ENCODE data around the gene FOXL3.
"Not testable (repeated sequence)": the region's sequence is repeated elsewhere in the genome, so short reads cannot be mapped to it uniquely, and the experiment has no call there.

The FOXL3 gene

DNA sequence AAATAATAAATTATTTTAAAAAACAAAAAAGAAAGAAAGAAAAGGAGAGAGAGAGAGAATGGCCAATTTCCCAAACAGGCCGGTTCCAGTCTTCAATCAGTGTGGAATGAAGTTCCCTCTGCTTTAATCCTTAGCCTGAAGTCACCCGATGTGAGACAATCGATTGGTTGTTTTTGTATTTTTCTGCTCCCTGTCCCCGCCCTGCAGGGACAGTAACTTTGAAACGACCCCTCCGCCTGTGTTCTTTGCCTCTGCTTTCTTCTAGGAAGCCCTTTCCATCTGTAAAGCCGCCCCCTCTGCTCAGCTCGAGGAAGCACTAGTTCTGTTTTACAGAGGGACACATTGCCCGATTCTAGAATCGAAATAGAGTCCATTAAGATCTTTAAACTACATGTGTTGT is 33.4 kb downstream of the FOXL3 start:
- no peak for DNase-seq (ENCODE audit: low read depth)

DNA sequence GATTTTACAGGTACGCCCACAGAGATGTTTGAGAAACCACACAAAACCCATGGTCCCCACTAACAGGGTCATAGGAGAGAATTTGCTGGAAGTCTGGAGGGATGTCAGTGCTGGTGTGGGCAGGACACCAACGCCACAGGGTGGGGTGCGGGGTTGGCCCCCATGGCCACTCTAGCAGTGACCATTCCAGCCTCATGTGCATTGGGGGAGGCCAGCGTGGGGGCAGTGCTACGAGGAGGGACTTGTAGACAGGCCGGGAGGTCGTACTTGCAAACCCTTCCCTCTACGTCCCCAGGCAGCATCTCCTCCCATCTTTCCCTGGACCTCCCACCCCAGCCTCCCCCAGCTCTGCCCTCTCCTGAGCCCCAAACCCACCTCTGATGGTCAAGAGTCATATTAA is 34.0 kb downstream of the FOXL3 start:
- DNase-seq (ENCODE audit: low read depth) = no peak

DNA sequence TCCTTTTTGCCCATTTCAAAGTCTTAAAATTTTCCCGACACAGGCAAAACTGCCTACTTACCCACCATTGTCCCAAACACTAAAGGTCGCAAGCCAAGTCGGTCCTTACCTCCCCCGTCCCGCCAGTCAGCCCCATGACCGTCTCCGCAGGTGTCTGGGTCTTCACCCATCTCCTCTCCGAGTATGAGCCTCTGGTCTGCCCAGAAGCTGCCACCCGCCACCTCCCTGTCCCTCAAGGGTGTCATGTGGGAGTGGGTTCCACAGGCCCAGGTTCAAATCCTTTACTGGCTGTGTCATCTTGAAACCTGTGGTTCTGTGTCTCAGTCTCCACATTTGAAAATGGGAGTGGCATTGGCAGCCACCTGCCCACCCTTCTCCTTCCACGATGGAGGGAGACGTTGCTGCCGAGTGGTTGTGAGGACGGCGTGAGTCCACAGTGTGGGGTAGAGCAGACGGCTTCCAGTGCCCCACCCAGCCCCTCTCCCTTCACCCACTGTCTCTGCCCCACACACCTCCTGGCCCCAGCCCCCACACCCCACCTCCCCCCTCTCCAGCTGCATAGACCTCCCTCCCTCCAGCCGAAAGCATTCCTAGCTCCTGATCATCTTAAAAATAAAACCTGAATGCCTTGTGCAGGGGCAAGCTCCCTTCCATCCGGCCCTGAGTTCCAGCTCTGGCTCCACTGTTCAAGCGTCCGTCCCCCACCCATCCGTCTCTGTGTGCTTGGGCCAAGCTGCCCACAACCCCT is 35.3 kb downstream of the FOXL3 start:
- DNase-seq (ENCODE audit: low read depth) = no peak

DNA sequence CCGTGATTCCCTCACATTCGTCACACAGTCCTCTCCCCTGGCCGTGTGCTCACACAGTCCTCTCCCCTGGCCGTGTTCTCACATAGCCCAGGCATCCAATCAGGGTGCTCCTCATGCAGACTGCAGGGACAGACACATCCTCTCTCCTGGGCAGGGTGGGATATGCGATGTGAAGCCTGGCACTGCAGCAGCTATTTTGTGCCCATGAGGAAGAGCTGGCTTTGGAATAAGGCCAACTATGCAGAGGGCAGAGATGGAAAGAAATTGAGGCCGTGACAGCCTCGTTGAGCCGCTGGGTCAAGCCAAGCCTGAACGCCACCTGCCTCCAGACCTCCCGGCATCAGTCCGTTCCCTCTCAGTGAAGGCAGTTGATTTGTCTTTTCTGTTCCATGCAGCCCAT is 35.8 kb downstream of the FOXL3 start:
- DNase-seq (ENCODE audit: low read depth) = no peak

DNA sequence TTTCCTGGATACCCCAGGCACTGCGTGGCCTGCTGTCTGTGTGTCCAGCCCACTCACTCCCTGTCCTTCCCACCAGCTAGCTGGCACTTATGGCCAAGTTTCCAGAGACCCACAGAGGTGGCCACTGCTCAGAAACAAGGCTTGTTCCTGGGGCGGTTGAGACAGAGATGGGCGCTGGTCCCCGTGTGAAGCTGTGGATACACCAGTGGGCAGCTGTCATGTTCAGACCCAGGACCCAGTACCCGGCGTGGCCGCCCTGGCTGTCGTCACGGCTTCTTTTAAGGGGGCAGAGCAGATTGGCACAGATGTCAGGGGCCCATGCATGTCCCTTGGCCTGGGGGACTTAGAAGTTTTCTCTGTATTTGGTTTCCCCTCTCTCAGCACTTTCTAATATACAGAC is 36.3 kb downstream of the FOXL3 start:
- DNase-seq (ENCODE audit: low read depth) = no peak

DNA sequence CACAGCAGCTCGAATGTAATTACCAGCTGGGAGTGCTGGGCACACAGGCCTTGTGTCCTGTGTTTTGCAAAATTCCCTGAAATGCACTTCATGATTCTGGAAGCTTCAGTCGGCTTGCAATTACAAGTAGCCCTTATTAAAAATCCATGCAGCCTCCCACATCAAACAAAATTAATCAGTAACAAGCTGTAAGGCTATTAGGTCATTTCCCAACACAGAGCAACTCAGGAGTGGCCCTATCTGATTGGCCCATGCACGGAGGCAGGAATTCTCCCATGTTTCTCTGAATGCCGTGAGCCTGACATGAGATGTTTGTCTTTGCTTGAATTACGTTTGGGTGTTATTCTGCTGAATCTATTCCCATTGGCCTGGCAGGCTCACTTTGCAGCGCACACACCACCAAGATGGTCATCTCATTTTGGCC is 36.9 kb downstream of the FOXL3 start:
- no peak for DNase-seq (ENCODE audit: low read depth)

DNA sequence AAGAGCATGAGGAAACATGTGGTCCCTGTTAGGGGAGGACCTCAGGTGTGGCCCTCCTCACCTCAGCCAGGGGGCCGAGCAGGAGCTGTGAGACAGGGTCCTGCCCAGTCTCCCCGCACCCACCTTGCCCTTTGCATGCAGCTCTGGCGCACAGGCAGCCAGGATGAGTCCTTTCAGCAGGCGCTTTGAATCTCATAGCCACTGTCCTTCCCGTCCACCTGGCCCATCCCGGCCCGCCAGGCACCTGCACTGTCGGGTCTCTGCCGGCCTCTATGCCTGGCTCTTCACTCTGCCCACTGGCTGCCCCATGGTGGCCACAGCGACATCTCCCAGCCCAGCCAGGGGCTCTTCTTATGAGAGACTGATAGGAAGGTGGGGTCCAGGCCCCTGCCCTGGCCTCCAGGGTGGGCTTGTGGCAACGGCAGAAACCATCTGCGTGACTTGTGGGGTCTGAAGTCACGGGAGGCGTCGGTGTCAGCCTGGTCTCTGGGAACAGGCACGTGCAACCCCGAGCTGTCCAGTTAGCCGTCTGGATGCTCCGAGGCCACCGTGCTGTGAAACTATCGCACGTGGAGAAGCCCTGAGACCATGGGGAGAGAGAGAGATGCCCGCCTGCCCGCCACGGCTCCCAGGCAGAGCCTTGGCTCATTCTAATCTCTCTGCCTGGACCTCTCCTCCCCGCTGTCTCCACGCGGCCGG is 37.4 kb downstream of the FOXL3 start:
- DNase-seq (ENCODE audit: low read depth) = no peak

DNA sequence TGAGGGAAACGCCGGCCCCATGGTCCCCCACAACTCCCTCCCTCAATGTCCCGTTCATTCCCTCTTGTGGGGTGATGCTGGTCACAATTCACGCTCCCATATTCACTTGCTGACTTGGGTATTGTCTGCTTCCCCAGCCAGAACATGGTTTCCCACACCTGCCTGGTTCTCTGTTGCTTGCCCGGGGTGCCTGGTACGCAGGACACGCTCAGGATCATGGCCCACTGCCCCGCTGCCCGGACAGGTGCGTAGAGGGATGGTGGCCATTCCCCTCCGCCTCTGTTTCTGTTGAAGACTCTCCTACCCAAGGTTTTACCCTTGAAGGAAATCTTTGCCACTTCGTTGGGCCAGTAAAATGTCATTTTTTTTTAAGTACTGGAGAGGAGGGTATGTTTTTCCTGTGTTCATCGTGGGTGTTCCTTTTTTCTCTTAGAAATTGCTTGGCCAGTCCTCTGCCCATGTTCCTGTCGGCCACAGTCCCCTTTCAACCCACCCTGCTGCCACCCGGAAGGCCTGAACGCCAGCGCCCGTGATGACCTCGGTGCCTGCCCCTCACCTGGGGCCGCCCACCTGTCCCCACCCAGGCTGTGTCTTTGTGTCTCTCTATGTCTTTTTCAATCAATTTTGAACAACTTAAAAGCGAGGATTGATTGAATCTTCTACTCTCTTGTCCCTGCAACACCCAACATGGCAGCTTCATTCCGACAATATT is 38.2 kb downstream of the FOXL3 start:
- no peak for DNase-seq (ENCODE audit: low read depth)

DNA sequence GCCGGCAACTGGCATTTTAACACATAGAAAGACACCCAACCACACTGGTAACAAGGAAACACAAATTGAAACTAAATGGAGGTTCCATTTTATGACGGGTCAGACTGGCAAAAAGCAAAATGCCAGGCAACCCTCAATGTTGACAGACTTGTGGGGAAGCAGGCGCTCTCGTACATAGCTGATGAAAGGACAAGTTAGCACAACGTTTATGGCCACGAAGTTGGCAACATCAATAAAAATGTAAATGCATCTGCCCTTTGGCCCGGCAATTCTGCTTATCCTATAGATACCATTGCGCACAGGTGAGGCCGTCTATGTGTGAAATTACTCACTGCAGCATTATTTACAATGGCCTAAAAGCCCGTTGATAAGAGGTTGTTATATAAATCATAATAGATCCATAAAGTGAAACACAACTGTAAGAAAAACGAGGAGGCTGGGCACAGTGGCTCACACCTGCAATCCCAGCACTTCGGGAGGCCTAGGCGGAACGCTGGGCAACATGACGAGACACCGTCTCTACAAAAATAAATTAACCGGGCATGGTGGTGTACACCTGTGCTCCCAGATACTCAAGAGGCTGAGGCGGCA is 39.8 kb downstream of the FOXL3 start:
- no peak for DNase-seq (ENCODE audit: low read depth)

DNA sequence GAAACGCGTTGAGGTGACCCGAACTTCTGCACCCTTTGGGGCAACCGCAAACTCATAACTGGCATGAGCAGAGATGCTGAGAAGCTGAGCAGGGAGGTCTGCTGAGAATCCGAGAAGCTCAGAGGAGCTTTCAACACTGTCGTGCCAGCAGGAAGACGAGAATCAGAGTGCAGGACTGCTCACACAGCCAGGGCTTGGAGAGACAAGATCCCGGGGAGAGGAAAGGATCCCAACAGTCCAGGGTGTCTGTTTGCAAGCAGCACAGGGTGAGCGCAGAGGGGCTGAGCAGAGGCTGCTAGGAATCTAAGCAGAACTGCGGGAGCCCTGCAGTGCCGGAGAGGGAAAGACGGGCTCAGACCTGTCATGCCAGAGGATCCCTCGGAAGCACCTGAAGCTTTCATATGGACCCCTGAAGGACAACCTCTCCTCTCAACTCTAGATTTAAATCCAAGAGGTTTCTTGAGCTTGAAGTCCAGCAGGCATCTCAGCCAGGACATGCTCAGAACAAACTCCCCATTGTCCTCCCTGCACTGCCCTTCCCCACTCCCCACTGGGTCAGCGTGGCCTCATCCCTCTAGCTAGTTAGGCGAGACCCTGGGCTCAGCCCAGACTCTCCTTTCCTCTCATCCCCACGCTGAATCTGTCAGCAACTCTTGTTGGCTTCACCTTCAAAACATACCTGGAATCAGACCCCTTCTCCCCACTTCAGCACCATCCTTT is 40.7 kb downstream of the FOXL3 start:
- no peak for DNase-seq (ENCODE audit: low read depth)

DNA sequence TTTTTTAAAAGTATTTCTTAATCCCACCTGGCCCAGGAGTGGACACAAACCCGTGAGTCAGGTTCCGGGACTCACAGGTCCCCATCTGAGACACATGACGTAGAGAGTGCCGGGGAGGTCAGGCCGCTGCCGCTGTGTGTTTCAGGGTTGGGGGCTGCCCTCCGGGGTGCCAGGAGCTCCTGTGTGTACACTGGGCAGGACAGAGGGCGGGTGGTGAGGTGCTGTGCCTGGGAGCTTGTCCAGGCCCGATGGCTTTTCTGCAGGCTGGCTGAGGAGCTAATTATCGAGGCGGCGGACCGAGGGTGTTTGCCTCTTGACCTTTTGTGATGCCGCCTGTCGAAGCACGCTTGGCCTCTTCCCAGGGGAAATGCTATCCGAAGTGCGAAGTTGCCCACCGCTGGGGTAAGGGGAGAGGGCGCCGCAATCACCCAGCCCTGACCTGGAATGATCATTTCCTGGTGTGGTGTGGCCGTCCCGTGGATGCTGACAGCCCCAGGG is 42.1 kb downstream of the FOXL3 start:
- DNase-seq (ENCODE audit: low read depth) = no peak

DNA sequence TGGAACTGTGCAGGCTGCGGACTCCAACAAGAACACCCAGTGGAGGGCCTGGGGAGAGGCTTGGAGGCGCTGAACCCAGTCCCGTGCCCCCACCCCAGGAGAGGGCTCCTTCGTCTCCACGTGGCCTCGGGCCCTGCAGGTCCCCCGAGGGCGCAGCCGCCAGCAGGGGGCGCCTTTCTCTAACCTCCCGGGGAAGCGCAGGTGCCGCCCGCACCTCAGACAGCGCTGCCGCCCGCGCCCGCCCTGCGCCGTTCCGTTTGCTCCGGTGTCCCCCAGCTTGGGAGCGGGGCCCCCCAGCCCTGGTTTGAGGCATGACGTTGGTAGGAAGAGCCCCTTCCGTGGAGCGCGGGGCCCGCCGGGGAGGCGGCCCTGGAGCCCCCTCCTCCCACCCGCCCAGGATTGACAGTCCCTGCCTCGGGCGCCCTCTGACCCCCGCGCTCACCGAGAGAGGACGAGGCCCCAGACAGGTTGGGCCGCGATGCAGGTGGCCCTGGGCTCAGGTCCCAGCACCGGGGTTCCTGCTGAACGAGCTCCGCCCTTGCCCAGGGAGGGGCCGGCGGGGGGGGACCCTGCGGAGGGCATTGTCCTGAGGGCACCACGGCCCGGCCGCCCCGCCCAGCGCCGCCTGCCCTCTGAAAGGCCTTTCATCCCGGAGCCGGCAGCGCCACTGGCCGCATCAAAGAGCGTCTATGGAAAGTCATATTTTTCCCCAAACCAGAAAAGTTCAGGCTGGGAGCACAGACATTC is 42.8 kb downstream of the FOXL3 start:
- DNase-seq (ENCODE audit: low read depth) = peak; percentile 96

DNA sequence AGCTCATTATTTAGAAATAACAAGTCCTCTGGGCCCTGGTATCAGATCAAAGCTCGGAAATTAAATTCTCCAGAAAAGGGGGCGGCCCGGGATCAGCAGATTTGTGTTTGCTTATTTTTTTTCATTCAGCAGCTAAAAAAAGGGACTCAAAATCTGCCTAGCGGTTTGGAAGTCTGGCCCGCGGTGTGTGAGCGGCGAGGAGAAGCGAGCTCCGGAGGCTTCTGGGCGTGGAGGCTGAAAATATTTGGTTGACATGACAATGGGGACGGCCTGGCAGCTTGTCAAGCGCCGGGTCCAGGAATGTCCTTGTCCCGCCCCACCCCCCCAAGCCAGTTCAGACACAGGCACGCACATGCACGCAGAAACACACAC is 43.4 kb downstream of the FOXL3 start:
- no peak for DNase-seq (ENCODE audit: low read depth)

DNA sequence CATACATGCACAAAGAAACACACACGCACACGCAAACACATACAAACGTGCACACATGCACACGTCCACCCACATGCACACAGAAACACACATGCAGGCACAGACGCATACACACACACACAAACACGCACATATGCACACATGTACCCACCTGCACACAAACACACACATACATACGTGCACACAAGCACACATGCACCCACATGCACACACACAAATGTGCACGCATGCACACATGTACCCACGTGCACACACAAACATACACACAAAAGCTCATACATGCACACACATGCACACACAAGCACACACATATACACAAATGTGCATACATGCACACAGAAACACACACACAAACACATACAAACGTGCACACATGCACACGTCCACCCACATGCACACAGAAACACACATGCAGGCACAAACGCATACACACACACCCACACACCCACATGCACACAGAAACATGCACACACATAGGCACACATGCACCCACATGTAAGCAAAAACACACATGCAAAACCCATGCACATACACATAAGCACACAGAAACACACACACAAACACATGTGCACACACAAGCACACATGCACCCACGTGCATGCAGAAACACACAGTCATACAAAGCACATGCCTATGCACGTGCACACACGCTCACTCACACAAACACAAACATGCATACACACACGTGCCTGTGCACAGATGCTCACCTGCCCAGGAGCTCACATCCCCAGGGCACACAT is 44.8 kb downstream of the FOXL3 start:
- no peak for DNase-seq (ENCODE audit: low read depth)

DNA sequence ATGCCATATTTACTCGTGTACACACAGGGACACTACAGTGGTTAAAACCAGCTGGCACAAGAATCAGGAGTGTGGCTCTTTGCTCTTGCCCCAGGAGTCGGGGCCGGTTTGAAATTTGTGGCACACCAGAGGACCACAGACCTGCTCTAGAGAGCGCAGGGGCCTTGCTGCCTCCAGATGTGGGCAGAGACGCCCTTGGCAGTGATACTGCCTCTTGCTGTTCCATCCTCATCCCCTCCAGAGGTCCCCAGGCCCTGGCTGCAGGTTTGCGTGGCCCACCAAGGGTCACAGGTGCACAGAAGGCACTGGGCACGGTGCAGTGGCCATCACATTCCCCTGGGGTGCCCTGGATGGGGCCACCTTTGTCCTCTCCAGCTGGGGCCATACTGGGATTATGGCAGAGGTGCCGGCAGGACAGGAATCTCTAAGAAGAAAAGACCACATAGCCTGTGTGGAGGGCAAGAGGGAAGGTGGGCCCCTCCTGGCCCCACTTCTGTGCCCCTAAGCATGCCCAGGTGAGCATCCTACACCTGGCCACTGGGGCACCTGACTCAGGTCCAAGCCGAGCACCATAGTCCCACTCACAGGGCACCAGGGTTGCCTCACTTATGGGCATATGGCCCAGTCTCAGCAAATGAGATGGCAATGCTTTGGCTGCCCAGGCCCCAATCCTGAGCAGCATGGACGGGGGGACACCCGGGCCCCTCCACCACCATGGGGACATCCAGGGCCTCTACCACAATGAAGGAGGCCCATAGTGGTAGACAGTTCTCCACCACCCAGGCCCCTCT is 45.6 kb downstream of the FOXL3 start:
- DNase-seq (ENCODE audit: low read depth) = no peak

DNA sequence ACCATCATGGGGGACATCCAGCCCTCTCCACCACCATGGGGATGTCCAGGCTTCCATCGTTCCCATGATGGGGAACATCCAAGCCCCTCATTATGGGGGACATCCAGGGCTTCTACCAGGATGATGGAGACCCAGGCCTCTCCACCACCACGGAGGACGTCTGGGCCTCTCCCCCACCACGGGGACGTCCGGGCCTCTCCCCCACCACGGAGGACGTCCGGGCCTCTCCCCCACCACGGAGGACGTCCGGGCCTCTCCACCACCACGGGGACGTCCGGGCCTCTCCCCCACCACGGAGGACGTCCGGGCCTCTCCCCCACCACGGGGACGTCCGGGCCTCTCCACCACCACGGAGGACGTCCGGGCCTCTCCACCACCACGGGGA is 46.2 kb downstream of the FOXL3 start:
- not testable (repeated sequence) for DNase-seq (ENCODE audit: low read depth)

DNA sequence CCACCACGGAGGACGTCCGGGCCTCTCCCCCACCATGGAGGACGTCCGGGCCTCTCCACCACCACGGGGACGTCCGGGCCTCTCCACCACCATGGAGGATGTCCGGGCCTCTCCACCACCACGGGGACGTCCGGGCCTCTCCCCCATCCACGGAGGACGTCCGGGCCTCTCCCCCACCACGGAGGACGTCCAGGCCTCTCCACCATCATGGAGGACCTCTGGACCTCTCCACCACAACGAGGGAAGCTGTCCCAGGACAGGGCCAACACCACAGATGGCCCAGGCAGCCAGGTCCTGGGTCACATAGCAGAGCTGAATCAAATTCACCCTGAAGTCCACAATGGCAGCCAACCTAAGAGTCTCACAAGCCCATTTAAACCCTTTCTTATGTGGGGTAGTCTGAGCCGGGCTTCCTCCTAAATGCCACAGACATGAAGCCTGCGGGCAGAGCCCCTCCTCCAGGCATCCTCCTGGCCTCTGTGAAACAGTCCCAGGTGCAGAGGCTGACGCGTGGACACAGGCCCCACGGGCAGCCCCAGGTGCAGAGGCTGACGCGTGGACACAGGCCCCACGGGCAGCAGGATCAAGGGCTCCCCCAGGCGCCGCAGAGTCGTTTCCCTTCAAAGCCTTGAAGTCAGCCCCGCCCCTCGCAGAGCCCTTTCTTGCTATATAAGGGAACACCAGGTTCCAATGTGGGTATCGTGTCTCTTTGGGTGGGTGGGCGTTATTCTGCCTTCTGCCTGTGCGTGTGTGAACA is 47.0 kb downstream of the FOXL3 start:
- peak; percentile 27 for DNase-seq (ENCODE audit: low read depth)

DNA sequence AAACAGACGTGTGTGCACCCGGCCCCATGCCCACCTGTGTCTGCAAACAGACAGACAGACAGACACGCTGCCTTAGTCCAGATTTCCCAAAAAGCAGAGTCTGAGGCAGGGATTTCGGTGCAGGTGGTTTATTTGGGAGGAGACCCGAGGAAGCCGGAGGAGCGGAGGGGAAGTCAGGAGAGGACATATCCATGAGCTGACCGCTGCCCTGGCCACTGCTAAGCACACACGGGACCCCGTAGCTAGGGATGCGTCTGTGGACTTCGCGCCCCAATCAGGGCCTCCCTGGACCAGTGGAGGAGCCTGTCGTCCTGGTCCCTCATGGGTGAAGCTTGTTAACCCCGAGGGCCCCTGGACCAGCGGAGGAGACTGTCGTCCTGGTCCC is 47.6 kb downstream of the FOXL3 start:
- DNase-seq (ENCODE audit: low read depth) = no peak

All from activated T-cell treated with anti-CD3 and anti-CD28 coated beads for 1 hour (primary cell).